GM12878 (cell line): ENCODE data around the gene CISTR. TPM values are rescaled to one million over a fixed set of nuclear protein-coding genes. Genes with fewer than 3 reads are reported as not detected.

Experiments used
- ATAC-seq: fragments of 200-7000 bp; cut with Tn5 transposase; 3 replicates; pipeline ENCODE4 v1.9.1; 2020; ENCODE audit warnings: mild to moderate bottlenecking, moderate library complexity
- BruUV-seq: library from RNA; stranded (reverse); fragments of 400-500 nt; replicated peaks from 2 replicates; lab custom pipeline; 2021; lab: Mats Ljungman, UMichigan
- CTCF ChIA-PET: fragments of 300-600 bp; sonication (Branson Sonifier 250); formaldehyde crosslinking; extraction: SDS; loops from one replicate; lab custom pipeline; 2021; ENCODE audit warnings: inconsistent platforms; lab: Yijun Ruan, JAX
- POLR2A ChIA-PET: fragments of 350-600 bp; formaldehyde crosslinking; extraction: SDS; loops from one replicate; lab custom pipeline; 2021; ENCODE audit warnings: inconsistent platforms; lab: Charles Lee
- RAD21 ChIA-PET: fragments of 300-600 bp; sonication (Branson Sonifier 250); formaldehyde crosslinking; loops from one replicate; lab custom pipeline; 2023; ENCODE audit warnings: antibody characterized with exemption; ENCODE audit not compliant: unreplicated experiment; lab: Charles Lee
- SMC1A ChIA-PET: fragments of 300-600 bp; sonication (Branson Sonifier 250); formaldehyde crosslinking; loops from one replicate; lab custom pipeline; 2023; ENCODE audit not compliant: unreplicated experiment, uncharacterized antibody; lab: Charles Lee
- DNase-seq: peaks from one replicate; pipeline ENCODE4 v3.0.0-alpha.2; 2011; ENCODE audit warnings: low read depth, low spot score
- FAIRE-seq: peaks from 3 replicates; lab custom pipeline; 2011; peaks lifted over from hg19 to GRCh38; lab: Jason Lieb, UNC
- H2AFZ ChIP-seq: 2 replicates; pipeline ENCODE4 v1.6.0; 2011; ENCODE audit warnings: low read depth, low read length, control low read depth; ENCODE audit not compliant: control insufficient read depth
- H3K27ac ChIP-seq: 2 replicates; pipeline ENCODE4 v1.5.1; 2011; ENCODE audit warnings: control low read depth; ENCODE audit not compliant: control insufficient read depth, insufficient read depth
- H3K27me3 ChIP-seq, 2 experiments: replicated peaks in 1 of 2; 2 replicates each; pipeline versions ENCODE4 v1.6.0 to v1.6.1; 2011; ENCODE audit warnings: low read length in 1 of 2; ENCODE audit not compliant: control insufficient read depth in 2 of 2, insufficient read depth in 2 of 2
- H3K36me3 ChIP-seq, 2 experiments: 2 replicates each; pipeline ENCODE4 v1.5.1; 2011; ENCODE audit warnings: low read length in 1 of 2; ENCODE audit not compliant: control insufficient read depth in 2 of 2, insufficient read depth in 2 of 2
- H3K4me1 ChIP-seq: 2 replicates; pipeline ENCODE4 v1.6.1; 2011; ENCODE audit warnings: mild to moderate bottlenecking, low read length, moderate library complexity, mixed read lengths; ENCODE audit not compliant: control insufficient read depth, insufficient read depth
- H3K4me2 ChIP-seq: 2 replicates; pipeline ENCODE4 v1.6.0; 2011; ENCODE audit warnings: control low read depth; ENCODE audit not compliant: control insufficient read depth, insufficient read depth
- H3K4me3 ChIP-seq: fragments of 200-600 bp; sonication (generic); 2 replicates; pipeline ENCODE4 v1.5.1; 2016
- H3K79me2 ChIP-seq: 2 replicates; pipeline ENCODE4 v1.6.0; 2011; ENCODE audit warnings: low read length; ENCODE audit not compliant: control insufficient read depth, insufficient read depth
- H3K9ac ChIP-seq: 2 replicates; pipeline ENCODE4 v1.8.0; 2011; ENCODE audit warnings: low read length, control low read depth, mixed read lengths; ENCODE audit not compliant: control insufficient read depth, insufficient read depth
- H3K9me3 ChIP-seq: replicated peaks from 3 replicates; pipeline ENCODE4 v1.5.1; 2011; ENCODE audit warnings: mild to moderate bottlenecking, low read length; ENCODE audit not compliant: control insufficient read depth, insufficient read depth
- H4K20me1 ChIP-seq: 2 replicates; pipeline ENCODE4 v1.6.0; 2011; ENCODE audit not compliant: control insufficient read depth, insufficient read depth
- CBX3 ChIP-seq: fragments of 200-600 bp; sonication (generic); IDR thresholded peaks from 2 replicates; pipeline ENCODE4 v1.6.1; 2016; ENCODE audit warnings: low read depth, borderline replicate concordance
- CTCF ChIP-seq, 3 experiments: IDR thresholded peaks in 2 of 3; conservative IDR thresholded peaks in 1 of 3; 2 replicates each; pipeline ENCODE4 v1.5.1; 2011; ENCODE audit warnings: low read depth in 3 of 3, low read length in 3 of 3, mild to moderate bottlenecking in 3 of 3, control low read depth in 2 of 3, moderate library complexity in 2 of 3, inconsistent platforms in 1 of 3, mixed read lengths in 1 of 3; ENCODE audit not compliant: control insufficient read depth in 2 of 3, insufficient read depth in 1 of 3; ENCODE audit errors: extremely low read depth in 1 of 3
- DPF2 ChIP-seq: fragments of 450-650 bp; IDR thresholded peaks from 2 replicates; pipeline ENCODE4 v1.6.1; 2017; ENCODE audit warnings: mild to moderate bottlenecking
- EP300 ChIP-seq, 2 experiments: fragments of 150-350 bp in 1 of 2; IDR thresholded peaks; 2 replicates each; pipeline ENCODE4 v1.6.1; 2011 to 2012; ENCODE audit warnings: low read depth in 2 of 2, low read length in 2 of 2, borderline replicate concordance in 1 of 2, improper control_type of control experiment in 1 of 2, inconsistent platforms in 1 of 2; ENCODE audit not compliant: control insufficient read depth in 1 of 2
- EZH2 ChIP-seq: IDR thresholded peaks from 2 replicates; pipeline ENCODE4 v1.6.1; 2012; ENCODE audit warnings: low read depth, mild to moderate bottlenecking, control low read depth, inconsistent platforms, low read length, borderline replicate concordance; ENCODE audit not compliant: control insufficient read depth
- HCFC1 ChIP-seq: fragments of 150-350 bp; IDR thresholded peaks from 2 replicates; pipeline ENCODE4 v1.6.1; 2014; ENCODE audit warnings: low read length
- NFYB ChIP-seq: IDR thresholded peaks from 2 replicates; pipeline ENCODE4 v1.6.1; 2011; ENCODE audit warnings: low read depth, mild to moderate bottlenecking, low read length, improper control_type of control experiment, moderate library complexity; ENCODE audit not compliant: insufficient read depth
- RBBP5 ChIP-seq: fragments of 200-600 bp; sonication (generic); conservative IDR thresholded peaks from 2 replicates; pipeline ENCODE4 v1.6.1; 2016
- SUPT20H ChIP-seq: IDR thresholded peaks from 2 replicates; pipeline ENCODE4 v1.6.1; 2011; ENCODE audit warnings: low read depth, mild to moderate bottlenecking, low read length, moderate library complexity, borderline replicate concordance; ENCODE audit not compliant: control insufficient read depth
- ZNF207 ChIP-seq: fragments of 450-650 bp; IDR thresholded peaks from 2 replicates; pipeline ENCODE4 v1.6.1; 2014; ENCODE audit warnings: antibody characterized with exemption, mild to moderate bottlenecking, borderline replicate concordance
- ZZZ3 ChIP-seq: IDR thresholded peaks from 2 replicates; pipeline ENCODE4 v1.6.1; 2011; ENCODE audit warnings: low read depth; ENCODE audit not compliant: control insufficient read depth, insufficient read length
- WGBS: methylation state at CpG from one replicate; pipeline ENCODE4 v1.1.6; 2016; ENCODE audit warnings: low lambda C conversion rate; ENCODE audit not compliant: insufficient replicate concordance, insufficient coverage; ENCODE audit errors: missing lambda C conversion rate; 5-methylcytosine and 5-hydroxymethylcytosine counted together
- in situ Hi-C: fragments of 300-500 bp; cut with MboI; formaldehyde crosslinking; loops from 9 replicates; pipeline ENCODE4 v1.14.3; 2018; ENCODE audit warnings: mixed read lengths
- intact Hi-C: fragments of 100-400 bp; cut with micrococcal nuclease; formaldehyde crosslinking; loops from one replicate; pipeline ENCODE4 v1.14.2; 2022; ENCODE audit not compliant: unreplicated experiment
- polyA plus RNA-seq, 11 experiments: library from polyadenylated mRNA; depleted of rRNA in 4 of 11; unstranded in 6 of 11; stranded (reverse) in 5 of 11; fragments of >200 nt; fragmentation: Nextera tagmentation in 4 of 11; fragmentation: Illumina TruSeq in 1 of 11; extraction: Ambion mirVana in 4 of 11; extraction: Trizol in 1 of 11; gene quantifications; 1 replicate in 1 of 11; 2 replicates in 10 of 11; pipeline versions ENCODE4 v1.2.1 to v1.2.3, GENCODE V29; 2011 to 2016; ENCODE audit warnings: inconsistent platforms in 2 of 11, missing spikeins in 2 of 11, low read depth in 1 of 11
- total RNA-seq, 4 experiments: library from RNA; depleted of rRNA in 3 of 4; stranded (reverse); fragments of >200 nt in 3 of 4; fragmentation: Illumina TruSeq in 1 of 4; extraction: Trizol in 1 of 4; gene quantifications; 2 replicates each; pipeline versions ENCODE4 v1.2.1 to v1.2.3, GENCODE V29; 2013 to 2021
- TF ChIP-seq, protein P1 (sequence below): fragments of 450-650 bp; IDR thresholded peaks from 2 replicates; pipeline ENCODE4 v1.6.1; 2017; ENCODE audit warnings: mild to moderate bottlenecking

The CISTR gene
- total and polyA plus RNA-seq, 10 of the 15 experiments (the other 5 are each of a cell fraction or from before 2014, with no cell fraction given): 0.26 TPM; not detected in 9

DNA sequence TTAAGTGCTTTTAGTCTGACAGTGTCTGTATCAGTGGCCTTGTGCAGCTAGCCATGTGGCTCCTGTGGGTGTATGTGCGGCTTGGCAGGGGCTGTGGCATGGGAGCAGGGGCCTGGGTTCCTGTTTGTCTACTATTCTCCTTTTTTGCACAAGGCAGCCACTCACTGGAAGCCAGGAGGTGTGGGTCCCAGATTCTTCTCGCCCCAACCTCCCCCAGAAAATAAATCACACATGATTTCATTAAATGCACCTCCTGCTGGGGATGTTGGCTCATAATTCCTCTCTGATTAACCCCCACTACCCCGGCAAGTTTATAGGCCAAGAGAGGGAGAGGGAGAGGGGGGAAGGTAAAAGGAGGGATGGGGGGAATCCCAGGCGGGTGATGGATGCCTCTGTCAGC lies 42.1 kb downstream of the CISTR start:
- DNase-seq (no peak), FAIRE-seq (no peak), ATAC-seq (no peak)
- peaks cover 0 to 6% of the 10 kb centered on the region in 2 experiments; a peak in 1 of 4 replicates for H3K27me3 ChIP-seq
- H3K79me2 ChIP-seq: no peaks in the 10 kb centered on the region
- H3K9ac ChIP-seq: no peak overlapping the region
- ChIA-PET POLR2A (no interaction called here), SMC1A (interaction anchor here (1.4 kb wide), 1 partner anchor 34 kb away, joined by 3 read pairs; no protein-coding TSS in a partner anchor), RAD21 (interaction anchor here (3.1 kb wide), 1 partner anchor 34 kb away, joined by 17 read pairs; no protein-coding TSS in a partner anchor), CTCF (interaction anchor here (0.8 to 6.9 kb wide), 4 partner anchors 21 to 166 kb away, joined by 3 to 101 read pairs (median 6); no protein-coding TSS in a partner anchor)
- H3K36me3 ChIP-seq: no peaks in the 10 kb centered on the region
- in situ Hi-C loops: no loop called here
- no peaks in the 10 kb centered on the region for H3K4me1 ChIP-seq
- no peaks in the 10 kb centered on the region for H4K20me1 ChIP-seq
- H3K4me3 ChIP-seq: no peak overlapping the region
- WGBS: 33% methylated on average over 3 of the region's 4 CpGs
- intact Hi-C loops: loop anchor here (10.0 kb wide), 2 partner anchors 275 to 505 kb away; partner anchors contain the start of gene HOXC10
- H3K27ac ChIP-seq: no peak overlapping the region
- H3K9me3 ChIP-seq: no peaks in the 10 kb centered on the region
- TF ChIP-seq ZNF207 (no peak), RBBP5 (no peak), NFYB (no peak), CBX3 (no peak)
- BruUV-seq: no TSS peak
- no peak overlapping the region for H3K4me2 ChIP-seq
- no peak overlapping the region for H2AFZ ChIP-seq

- Histone ChIP-seq H3K27me3 (peaks cover 0 to 6% of the 10 kb centered on the region in 2 experiments; a peak in 1 of 4 replicates), H3K79me2 (no peaks in the 10 kb centered on the region), H4K20me1 (no peaks in the 10 kb centered on the region), H3K9ac (no peak overlapping the region), H3K27ac (no peak overlapping the region), H3K4me1 (no peaks in the 10 kb centered on the region), H3K4me3 (no peak overlapping the region), H3K36me3 (no peaks in the 10 kb centered on the region), H3K4me2 (no peak overlapping the region), H2AFZ (no peak overlapping the region), H3K9me3 (no peaks in the 10 kb centered on the region)
- intact Hi-C loops: loop anchor here (10.0 kb wide), 2 partner anchors 279 to 509 kb away; partner anchors contain the start of gene HOXC10
- RAD21 ChIA-PET: interaction anchor here (0.5 to 1.6 kb wide), 3 partner anchors 40 to 321 kb away, joined by 4 to 7 read pairs (median 5); no protein-coding TSS in a partner anchor
- in situ Hi-C loops: no loop called here
- 0% methylated on average over 1 of the region's 1 CpG for WGBS
- no TSS peak for BruUV-seq
- SMC1A ChIA-PET: interaction anchor here (2.9 kb wide), 1 partner anchor 38 kb away, joined by 18 read pairs; no protein-coding TSS in a partner anchor
- DNase-seq (no peak), ATAC-seq (no peak), FAIRE-seq (no peak)
- CTCF ChIA-PET: interaction anchor here (1.3 to 6.9 kb wide), 3 partner anchors 22 to 51 kb away, joined by 4 to 101 read pairs (median 11); no protein-coding TSS in a partner anchor
- POLR2A ChIA-PET: no interaction called here
- TF ChIP-seq CTCF (IDR thresholded peaks at IDR 0.05 in 2 of 3, conservative IDR thresholded peaks at IDR 0.05 in 1 of 3; ENCODE audit: control insufficient read depth in 2 of 3, extremely low read depth in 1 of 3, insufficient read depth in 1 of 3, low read depth in 3 of 3, low read length in 3 of 3) (no peak), SUPT20H (no peak), HCFC1 (no peak), EZH2 (no peak), DPF2 (no peak), EP300 (IDR thresholded peaks at IDR 0.05; ENCODE audit: borderline replicate concordance in 1 of 2, control insufficient read depth in 1 of 2, low read depth in 2 of 2, low read length in 2 of 2) (no peak), ZZZ3 (no peak)
- TF ChIP-seq, protein P1, sequence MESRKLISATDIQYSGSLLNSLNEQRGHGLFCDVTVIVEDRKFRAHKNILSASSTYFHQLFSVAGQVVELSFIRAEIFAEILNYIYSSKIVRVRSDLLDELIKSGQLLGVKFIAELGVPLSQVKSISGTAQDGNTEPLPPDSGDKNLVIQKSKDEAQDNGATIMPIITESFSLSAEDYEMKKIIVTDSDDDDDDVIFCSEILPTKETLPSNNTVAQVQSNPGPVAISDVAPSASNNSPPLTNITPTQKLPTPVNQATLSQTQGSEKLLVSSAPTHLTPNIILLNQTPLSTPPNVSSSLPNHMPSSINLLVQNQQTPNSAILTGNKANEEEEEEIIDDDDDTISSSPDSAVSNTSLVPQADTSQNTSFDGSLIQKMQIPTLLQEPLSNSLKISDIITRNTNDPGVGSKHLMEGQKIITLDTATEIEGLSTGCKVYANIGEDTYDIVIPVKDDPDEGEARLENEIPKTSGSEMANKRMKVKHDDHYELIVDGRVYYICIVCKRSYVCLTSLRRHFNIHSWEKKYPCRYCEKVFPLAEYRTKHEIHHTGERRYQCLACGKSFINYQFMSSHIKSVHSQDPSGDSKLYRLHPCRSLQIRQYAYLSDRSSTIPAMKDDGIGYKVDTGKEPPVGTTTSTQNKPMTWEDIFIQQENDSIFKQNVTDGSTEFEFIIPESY: no peak
Observed at GRCh38 chr12:53706080-53706479, 45.7 kb downstream of the CISTR start.
